ENCODE data around the gene FGF16. TPM values are rescaled to one million over a fixed set of nuclear protein-coding genes. Genes with fewer than 3 reads are reported as not detected.

The FGF16 gene
- polyA plus RNA-seq, 3 donors, result not detected

GRCh38 chrX:77415882-77416281 lies 31.3 kb upstream of the FGF16 start:
- WGBS (ENCODE audit: insufficient coverage), result no CpG with 5 or more reads among the region's 1 CpG
- Histone ChIP-seq H4K20me1 (ENCODE audit: insufficient read depth, low read length) (no peaks in the 10 kb centered on the region), H3K79me2 (ENCODE audit: insufficient read depth, low read length) (no peaks in the 10 kb centered on the region), H3K9me3 (replicated peaks in 1 of 2; ENCODE audit: control insufficient read depth in 1 of 2, insufficient read depth in 1 of 2, low read length in 2 of 2) (no peaks in the 10 kb centered on the region), H2AFZ (ENCODE audit: insufficient read depth, low read depth, low read length, poor library complexity, severe bottlenecking) (no peak overlapping the region), H3K4me1 (ENCODE audit: control insufficient read depth in 1 of 2, insufficient read depth in 2 of 2, low read length in 2 of 2) (no peaks in the 10 kb centered on the region), H3K9ac (ENCODE audit: insufficient read depth, low read length, poor library complexity, severe bottlenecking) (no peak overlapping the region), H3K27me3 (ENCODE audit: control insufficient read depth in 2 of 2, insufficient read depth in 2 of 2, low read length in 2 of 2) (no peaks in the 10 kb centered on the region), H3K4me3 (replicated peaks in 1 of 3; ENCODE audit: low read depth in 2 of 3, low read length in 3 of 3) (no peak overlapping the region), H3K36me3 (replicated peaks in 1 of 2; ENCODE audit: control insufficient read depth in 1 of 2, insufficient read depth in 2 of 2, low read length in 2 of 2) (no peaks in the 10 kb centered on the region), H3K27ac (ENCODE audit: low read depth in 1 of 2, low read length in 2 of 2) (no peak overlapping the region), H3K4me2 (replicated peaks; ENCODE audit: extremely low read depth, low read length, poor library complexity, severe bottlenecking) (no peak overlapping the region)
- intact Hi-C loops (cut with micrococcal nuclease), result no loop called here
- Mint-ChIP-seq H3K27ac (no peak overlapping the region), H3K27me3 (ENCODE audit: low read depth in 3 of 3) (no peaks in the 10 kb centered on the region), H3K4me1 (no peaks in the 10 kb centered on the region), H3K4me3 (no peak overlapping the region), H3K36me3 (no peaks in the 10 kb centered on the region), H3K9me3 (peaks cover 0 to 8% (median 6%) of the 10 kb centered on the region in 7 donors)
- no peak for TF ChIP-seq CTCF (IDR thresholded peaks at IDR 0.05)
- DNase-seq, result no peak

GRCh38 chrX:77422891-77423648 lies 24.1 kb upstream of the FGF16 start:
- no peak overlapping the region for H3K4me3 ChIP-seq (replicated peaks in 1 of 3; ENCODE audit: low read depth in 2 of 3, low read length in 3 of 3)
- no peak overlapping the region for H2AFZ ChIP-seq (ENCODE audit: insufficient read depth, low read depth, low read length, poor library complexity, severe bottlenecking)
- Mint-ChIP-seq H3K36me3 (no peaks in the 10 kb centered on the region), H3K9me3 (peaks cover 0 to 7% (median 5%) of the 10 kb centered on the region in 7 donors), H3K4me1 (no peaks in the 10 kb centered on the region), H3K27me3 (ENCODE audit: low read depth in 3 of 3) (peaks cover 0 to 3% (median 2%) of the 10 kb centered on the region in 3 donors), H3K4me3 (no peak overlapping the region), H3K27ac (no peak overlapping the region)
- intact Hi-C loops (cut with micrococcal nuclease), result no loop called here
- H3K27ac ChIP-seq (ENCODE audit: low read depth in 1 of 2, low read length in 2 of 2), result no peak overlapping the region
- H3K4me2 ChIP-seq (replicated peaks; ENCODE audit: extremely low read depth, low read length, poor library complexity, severe bottlenecking), result no peak overlapping the region
- H3K79me2 ChIP-seq (ENCODE audit: insufficient read depth, low read length), result no peaks in the 10 kb centered on the region
- H4K20me1 ChIP-seq (ENCODE audit: insufficient read depth, low read length), result no peaks in the 10 kb centered on the region
- H3K9me3 ChIP-seq (replicated peaks in 1 of 2; ENCODE audit: control insufficient read depth in 1 of 2, insufficient read depth in 1 of 2, low read length in 2 of 2), result no peaks in the 10 kb centered on the region
- no peaks in the 10 kb centered on the region for H3K36me3 ChIP-seq (replicated peaks in 1 of 2; ENCODE audit: control insufficient read depth in 1 of 2, insufficient read depth in 2 of 2, low read length in 2 of 2)
- no peak overlapping the region for H3K9ac ChIP-seq (ENCODE audit: insufficient read depth, low read length, poor library complexity, severe bottlenecking)
- no peaks in the 10 kb centered on the region for H3K27me3 ChIP-seq (ENCODE audit: control insufficient read depth in 2 of 2, insufficient read depth in 2 of 2, low read length in 2 of 2)
- no peaks in the 10 kb centered on the region for H3K4me1 ChIP-seq (ENCODE audit: control insufficient read depth in 1 of 2, insufficient read depth in 2 of 2, low read length in 2 of 2)
- DNase-seq, result no peak
- no peak for TF ChIP-seq CTCF (IDR thresholded peaks at IDR 0.05)
- 57% methylated on average over 1 of the region's 4 CpGs for WGBS (ENCODE audit: insufficient coverage)

Measured in CD14-positive monocyte (primary cell).